Esophagus squamous epithelium (tissue), 5 donors: ENCODE results near the gene B3GNT2. TPM values are rescaled to one million over a fixed set of nuclear protein-coding genes. Genes with fewer than 3 reads are reported as not detected.

Experiments
- DNase-seq: peaks from one replicate; lab custom pipeline; 2025; lab: John Stamatoyannopoulos, UW
- H3K27ac ChIP-seq, 4 donors: fragments of 200-600 bp; sonication (generic); one replicate each; pipeline ENCODE4 v1.5.1; 2016 to 2019; ENCODE audit warnings: mild to moderate bottlenecking in 1 of 4
- H3K27me3 ChIP-seq, 4 donors: fragments of 200-600 bp; sonication (generic); 1 replicate in 3 of 4; 2 replicates in 1 of 4; pipeline versions ENCODE4 v1.5.1 to v1.6.0; 2017 to 2021; ENCODE audit warnings: antibody characterized with exemption in 1 of 4
- H3K36me3 ChIP-seq, 3 donors: fragments of 200-600 bp; sonication (generic); one replicate each; pipeline ENCODE4 v1.5.1; 2016 to 2019
- H3K4me1 ChIP-seq, 3 donors: fragments of 200-600 bp; sonication (generic); one replicate each; pipeline ENCODE4 v1.5.1; 2017 to 2019
- H3K4me3 ChIP-seq, 4 donors: fragments of 200-600 bp; sonication (generic); 1 replicate in 3 of 4; 2 replicates in 1 of 4; pipeline ENCODE4 v1.5.1; 2016 to 2019; ENCODE audit warnings: mild to moderate bottlenecking in 2 of 4, moderate library complexity in 1 of 4
- H3K9me3 ChIP-seq, 3 donors: fragments of 200-600 bp; sonication (generic); one replicate each; pipeline ENCODE4 v1.5.1; 2016 to 2019
- CTCF ChIP-seq, 6 experiments: fragments of 450-650 bp in 4 of 6; fragments of 200-600 bp in 2 of 6; sonication (generic) in 2 of 6; IDR thresholded peaks; one replicate each; pipeline ENCODE4 v1.5.1; 2016 to 2019; ENCODE audit warnings: antibody characterized with exemption in 6 of 6, mild to moderate bottlenecking in 4 of 6, moderate library complexity in 4 of 6
- POLR2A ChIP-seq, 4 donors: fragments of 450-650 bp; IDR thresholded peaks; one replicate each; pipeline ENCODE4 v1.6.1; 2017; ENCODE audit warnings: antibody characterized with exemption in 4 of 4, mild to moderate bottlenecking in 4 of 4, moderate library complexity in 3 of 4
- WGBS, 2 donors: methylation state at CpG; one replicate each; pipeline ENCODE4 v1.1.5; 2018; 5-methylcytosine and 5-hydroxymethylcytosine counted together
- intact Hi-C: fragments of 100-400 bp; cut with DNase I; formaldehyde crosslinking; loops from one replicate; pipeline ENCODE4 v1.15.0; 2022
- total RNA-seq, 4 donors: library from RNA; depleted of rRNA; stranded (reverse); fragments of >200 nt; gene quantifications; one replicate each; pipeline ENCODE4 v1.1.0, GENCODE V29; 2016
- donor health status: DM: yes; HTN: yes; CAD: no.

The B3GNT2 gene
- total RNA-seq, 4 donors from 2014 or later, result 22.3 to 41.9 (median 33.5) TPM

- TF ChIP-seq POLR2A (IDR thresholded peaks at IDR 0.05) (no peak), CTCF (IDR thresholded peaks at IDR 0.05) (no peak)
- H3K4me3 ChIP-seq, result no peak overlapping the region
- no peaks in the 10 kb centered on the region for H3K9me3 ChIP-seq
- no peaks in the 10 kb centered on the region for H3K4me1 ChIP-seq
- no peak overlapping the region for H3K27ac ChIP-seq
- H3K36me3 ChIP-seq, result peaks cover 7 to 48% (median 9%) of the 10 kb centered on the region in 3 donors
- H3K27me3 ChIP-seq, result no peaks in the 10 kb centered on the region
- DNase-seq, result no peak
- intact Hi-C loops, result no loop called here
- 74 to 75% methylated on average over 5 to 6 of the region's 6 CpGs for WGBS, 2 donors
These were observed 31.6 kb downstream of the B3GNT2 start for GRCh38 chr2:62227386-62228075.

- Histone ChIP-seq H3K4me1 (no peaks in the 10 kb centered on the region), H3K36me3 (peaks cover 7 to 34% (median 9%) of the 10 kb centered on the region in 3 donors), H3K4me3 (no peak overlapping the region), H3K27ac (no peak overlapping the region), H3K27me3 (no peaks in the 10 kb centered on the region), H3K9me3 (no peaks in the 10 kb centered on the region)
- TF ChIP-seq POLR2A (IDR thresholded peaks at IDR 0.05), result no peak
- TF ChIP-seq CTCF (IDR thresholded peaks at IDR 0.05), result no peak
- 80 to 87% methylated on average over 11 of the region's 11 CpGs for WGBS, 2 donors
- intact Hi-C loops, result no loop called here
- DNase-seq, result no peak
These were observed 33.2 kb downstream of the B3GNT2 start for GRCh38 chr2:62229082-62229605.

- WGBS, 2 donors, result 71 to 87% methylated on average over 3 of the region's 4 CpGs
- TF ChIP-seq CTCF (IDR thresholded peaks at IDR 0.05), result no peak
- TF ChIP-seq POLR2A (IDR thresholded peaks at IDR 0.05), result no peak
- intact Hi-C loops, result no loop called here
These were observed 35.6 kb downstream of the B3GNT2 start for GRCh38 chr2:62231541-62231940.

GRCh38 chr2:62234755-62235655 is 39.1 kb downstream of the B3GNT2 start:
- no peak for TF ChIP-seq CTCF (IDR thresholded peaks at IDR 0.05)
- TF ChIP-seq POLR2A (IDR thresholded peaks at IDR 0.05), result no peak
- Histone ChIP-seq H3K4me1 (no peaks in the 10 kb centered on the region), H3K27ac (no peak overlapping the region), H3K27me3 (no peaks in the 10 kb centered on the region), H3K36me3 (no peaks in the 10 kb centered on the region), H3K4me3 (no peak overlapping the region), H3K9me3 (no peaks in the 10 kb centered on the region)
- intact Hi-C loops, result no loop called here
- no peak for DNase-seq
- WGBS, 2 donors, result 74% methylated on average over 7 of the region's 16 CpGs; no CpG with 5 or more reads in 1 of the 2 donors

More at GRCh38 chr2:62231541-62231940, 35.6 kb downstream of the B3GNT2 start:
- Histone ChIP-seq H3K27me3 (no peaks in the 10 kb centered on the region), H3K4me1 (no peaks in the 10 kb centered on the region), H3K36me3 (peaks cover 0 to 11% (median 0%) of the 10 kb centered on the region in 3 donors), H3K27ac (no peak overlapping the region), H3K9me3 (no peaks in the 10 kb centered on the region), H3K4me3 (no peak overlapping the region)
- no peak for DNase-seq
